ENCODE measurements around the gene DDX31. TPM values are rescaled to one million over a fixed set of nuclear protein-coding genes. Genes with fewer than 3 reads are reported as not detected.

The DDX31 gene
- total RNA-seq, 1 experiment from 2014 or later: 14.6 TPM

GRCh38 chr9:132631280-132631679 lies 38.5 kb downstream of the DDX31 start:
- no peaks in the 10 kb centered on the region for H4K20me1 ChIP-seq (ENCODE audit: low read length)
- intact Hi-C loops (cut with micrococcal nuclease): loop anchor here (1.0 kb wide), 1 partner anchor 20 kb away; no protein-coding TSS in a partner anchor

GRCh38 chr9:132630811-132631210 lies 39.0 kb downstream of the DDX31 start:
- no peaks in the 10 kb centered on the region for H3K9me3 ChIP-seq (ENCODE audit: low read length)
- peak overlapping the region; percentile 12; the same call in 1 of the 2 replicates for H3K4me2 ChIP-seq (ENCODE audit: low read length)
- H2AFZ ChIP-seq (ENCODE audit: low read length): no peak overlapping the region
- no peaks in the 10 kb centered on the region for H4K20me1 ChIP-seq (ENCODE audit: low read length)
- no peaks in the 10 kb centered on the region for H3F3A ChIP-seq (ENCODE audit: low read length, unreplicated experiment)
- ATAC-seq (no peak), DNase-seq (no peak)
- H3K4me3 ChIP-seq (ENCODE audit: low read length): no peak overlapping the region
- POLR2A ChIA-PET (ENCODE audit: unreplicated experiment): no interaction called here
- TF ChIP-seq EZH2 (IDR thresholded peaks at IDR 0.05; ENCODE audit: low read length, unreplicated experiment) (no peak), EZH2phosphoT487 (IDR thresholded peaks at IDR 0.05; ENCODE audit: borderline replicate concordance, low read length) (no peak), CTCF (conservative IDR thresholded peaks at IDR 0.05; ENCODE audit: low read depth, low read length) (no peak)
- no peaks in the 10 kb centered on the region for H3K27me3 ChIP-seq (ENCODE audit: low read length)
- peaks cover 36% of the 10 kb centered on the region for H3K36me3 ChIP-seq (ENCODE audit: low read depth, low read length)
- no peaks in the 10 kb centered on the region for H3K9me2 ChIP-seq (replicated peaks; ENCODE audit: low read length)
- H3K79me2 ChIP-seq (ENCODE audit: low read length): no peaks in the 10 kb centered on the region
- no TSS peak for BruUV-seq (replicated peaks)
- CTCF ChIA-PET: no interaction called here
- intact Hi-C loops (cut with micrococcal nuclease): loop anchor here (1.0 kb wide), 1 partner anchor 20 kb away; no protein-coding TSS in a partner anchor
- peaks cover 57% of the 10 kb centered on the region for H3K4me1 ChIP-seq (ENCODE audit: insufficient read depth, low read length)
- H3K27ac ChIP-seq (ENCODE audit: low read length): peak overlapping the region; percentile 81
- H3K9ac ChIP-seq (ENCODE audit: low read length): no peak overlapping the region

More at GRCh38 chr9:132631280-132631679, 38.5 kb downstream of the DDX31 start:
- DNase-seq (peak; percentile 90), ATAC-seq (peak; percentile 84)
- BruUV-seq (replicated peaks): no TSS peak
- Histone ChIP-seq H3K9me3 (ENCODE audit: low read length) (no peaks in the 10 kb centered on the region), H3K4me2 (ENCODE audit: low read length) (peak overlapping the region; percentile 52), H3K79me2 (ENCODE audit: low read length) (no peaks in the 10 kb centered on the region), H3K4me1 (ENCODE audit: insufficient read depth, low read length) (peaks cover 52% of the 10 kb centered on the region), H2AFZ (ENCODE audit: low read length) (no peak overlapping the region), H3K36me3 (ENCODE audit: low read depth, low read length) (peaks cover 33% of the 10 kb centered on the region), H3K4me3 (ENCODE audit: low read length) (peak overlapping the region; percentile 15; the same call in 1 of the 2 replicates), H3K9ac (ENCODE audit: low read length) (no peak overlapping the region), H3F3A (ENCODE audit: low read length, unreplicated experiment) (no peaks in the 10 kb centered on the region), H3K27me3 (ENCODE audit: low read length) (no peaks in the 10 kb centered on the region), H3K9me2 (replicated peaks; ENCODE audit: low read length) (no peaks in the 10 kb centered on the region), H3K27ac (ENCODE audit: low read length) (peak overlapping the region; percentile 81)
- ChIA-PET CTCF (no interaction called here), POLR2A (ENCODE audit: unreplicated experiment) (no interaction called here)
- TF ChIP-seq EZH2 (IDR thresholded peaks at IDR 0.05; ENCODE audit: low read length, unreplicated experiment) (no peak), CTCF (conservative IDR thresholded peaks at IDR 0.05; ENCODE audit: low read depth, low read length) (no peak), EZH2phosphoT487 (IDR thresholded peaks at IDR 0.05; ENCODE audit: borderline replicate concordance, low read length) (no peak)

- ATAC-seq (no peak), DNase-seq (no peak)
- no TSS peak for BruUV-seq (replicated peaks)
- Histone ChIP-seq H3F3A (ENCODE audit: low read length, unreplicated experiment) (no peaks in the 10 kb centered on the region), H3K4me1 (ENCODE audit: insufficient read depth, low read length) (peaks cover 63% of the 10 kb centered on the region), H4K20me1 (ENCODE audit: low read length) (no peaks in the 10 kb centered on the region), H3K36me3 (ENCODE audit: low read depth, low read length) (peaks cover 36% of the 10 kb centered on the region), H3K9me2 (replicated peaks; ENCODE audit: low read length) (no peaks in the 10 kb centered on the region), H3K79me2 (ENCODE audit: low read length) (no peaks in the 10 kb centered on the region), H3K9me3 (ENCODE audit: low read length) (no peaks in the 10 kb centered on the region), H3K27me3 (ENCODE audit: low read length) (no peaks in the 10 kb centered on the region), H3K4me2 (ENCODE audit: low read length) (no peak overlapping the region), H3K4me3 (ENCODE audit: low read length) (no peak overlapping the region), H3K9ac (ENCODE audit: low read length) (no peak overlapping the region), H3K27ac (ENCODE audit: low read length) (no peak overlapping the region), H2AFZ (ENCODE audit: low read length) (no peak overlapping the region)
- TF ChIP-seq EZH2 (IDR thresholded peaks at IDR 0.05; ENCODE audit: low read length, unreplicated experiment): no peak
- intact Hi-C loops (cut with micrococcal nuclease): no loop called here
- ChIA-PET POLR2A (ENCODE audit: unreplicated experiment) (no interaction called here), CTCF (no interaction called here)
Measured at GRCh38 chr9:132630116-132630515, 39.7 kb downstream of the DDX31 start.
